Endothelial cell of umbilical vein (primary cell): ENCODE results near the gene LMBRD1.

Source experiments
- CTCF ChIP-seq, 2 donors: IDR thresholded peaks; 1 replicate in 1 of 2; 2 replicates in 1 of 2; pipeline ENCODE4 v1.5.1; 2011; ENCODE audit warnings: low read length in 2 of 2, mild to moderate bottlenecking in 2 of 2, moderate library complexity in 2 of 2, control low read depth in 1 of 2, inconsistent platforms in 1 of 2, low read depth in 1 of 2; ENCODE audit not compliant: insufficient read depth in 1 of 2; ENCODE audit errors: extremely low read depth in 1 of 2
- GATA2 ChIP-seq: IDR thresholded peaks from 2 replicates; pipeline ENCODE4 v1.7.0; 2011; ENCODE audit warnings: low read depth, mild to moderate bottlenecking, moderate library complexity, mixed read lengths, low read length; ENCODE audit not compliant: insufficient read length, insufficient read depth
- MYC ChIP-seq: IDR thresholded peaks from one replicate; pipeline ENCODE4 v1.6.1; 2011; ENCODE audit warnings: mild to moderate bottlenecking, low read depth, low read length
- POLR2A ChIP-seq: IDR thresholded peaks from 2 replicates; pipeline ENCODE4 v1.6.1; 2012; ENCODE audit warnings: low read depth, mild to moderate bottlenecking, control low read depth, low read length
- POLR2AphosphoS5 ChIP-seq: IDR thresholded peaks from 2 replicates; pipeline ENCODE4 v1.6.1; 2012; ENCODE audit warnings: low read depth, mild to moderate bottlenecking, control low read depth, low read length, moderate library complexity; ENCODE audit not compliant: insufficient read depth

DNA sequence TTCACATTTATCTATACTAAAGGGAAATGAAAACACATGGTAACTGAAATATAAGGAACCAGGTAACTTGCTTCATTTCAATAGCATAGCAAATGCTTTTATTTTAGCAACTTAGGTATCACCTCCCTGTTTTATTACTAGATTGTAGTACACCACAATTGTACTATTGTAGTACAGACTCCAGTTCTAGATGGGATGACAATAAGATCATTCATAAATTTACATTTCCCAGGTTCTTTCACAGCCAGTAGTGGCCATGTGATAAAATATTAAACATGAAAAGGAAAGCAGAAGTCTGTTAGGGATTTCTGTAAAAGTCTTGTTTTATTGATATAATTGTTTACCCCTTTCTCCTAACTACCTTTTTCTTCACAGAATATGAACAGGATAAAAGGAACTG lies 97.2 kb downstream of the LMBRD1 start:
- no peak for TF ChIP-seq CTCF (IDR thresholded peaks at IDR 0.05; ENCODE audit: extremely low read depth in 1 of 2, insufficient read depth in 1 of 2, low read depth in 1 of 2, low read length in 2 of 2)
- no peak for TF ChIP-seq POLR2A
- TF ChIP-seq GATA2 = no peak
- no peak for TF ChIP-seq POLR2AphosphoS5
- TF ChIP-seq MYC = no peak
